ENCODE results near the gene PRKCA. TPM values are rescaled to one million over a fixed set of nuclear protein-coding genes. Genes with fewer than 3 reads are reported as not detected.

Gene PRKCA
- total and polyA plus RNA-seq, 2 of the 13 experiments (the other 11 are each of a cell fraction or from before 2014, with no cell fraction given) = 18.5 to 21.5 TPM

- TF ChIP-seq GATA4 (IDR thresholded peaks at IDR 0.05; ENCODE audit: borderline replicate concordance, low read depth) (no peak), ZHX2 (IDR thresholded peaks at IDR 0.05; ENCODE audit: low read depth) (no peak), ZHX2 (CRISPR knock-in tag; IDR thresholded peaks at IDR 0.05; ENCODE audit: borderline replicate concordance) (no peak), ZNF350 (CRISPR knock-in tag; IDR thresholded peaks at IDR 0.05; ENCODE audit: borderline replicate concordance, low read depth) (peak; percentile 44; the same call in 1 of the 2 replicates), RXRA (CRISPR knock-in tag; IDR thresholded peaks at IDR 0.05) (peak; percentile 28; the same call in 1 of the 2 replicates), ATF3 (CRISPR knock-in tag; IDR thresholded peaks at IDR 0.05) (peak; percentile 52; the same call in 1 of the 2 replicates), ZNF326 (CRISPR knock-in tag; IDR thresholded peaks at IDR 0.05; ENCODE audit: borderline replicate concordance) (no peak), ZKSCAN5 (CRISPR knock-in tag; IDR thresholded peaks at IDR 0.05) (no peak), ZNF839 (CRISPR knock-in tag; IDR thresholded peaks at IDR 0.05; ENCODE audit: borderline replicate concordance) (no peak), SOX6 (IDR thresholded peaks at IDR 0.05) (no peak), SOX6 (CRISPR knock-in tag; IDR thresholded peaks at IDR 0.05) (peak; percentile 62; the same call in 1 of the 2 replicates), ZBTB40 (IDR thresholded peaks at IDR 0.05) (no peak), ZBTB40 (CRISPR knock-in tag; IDR thresholded peaks at IDR 0.05) (no peak), ATF1 (CRISPR knock-in tag; IDR thresholded peaks at IDR 0.05) (0 out of 2 replicates have a peak, but pooled peaks have one; percentile 13)
These were observed 191.8 kb downstream of the PRKCA start (continued) for GRCh38 chr17:66494023-66494803.

All from HepG2 (cell line).